ENCODE results near the gene INPP5K.

GRCh38 chr17:1497831-1498230 is 18.6 kb downstream of the INPP5K start:
- TF ChIP-seq ZNF670 (tag by site-specific recombination; IDR thresholded peaks at IDR 0.05; ENCODE audit: low read depth) (no peak), PBX3 (CRISPR knock-in tag; IDR thresholded peaks at IDR 0.05) (no peak), KLF16 (tag by site-specific recombination; IDR thresholded peaks at IDR 0.05) (no peak), ZNF610 (tag by site-specific recombination; IDR thresholded peaks at IDR 0.05; ENCODE audit: borderline replicate concordance) (no peak), MEIS1 (CRISPR knock-in tag; IDR thresholded peaks at IDR 0.05; ENCODE audit: borderline replicate concordance) (no peak), ZNF704 (tag by site-specific recombination; IDR thresholded peaks at IDR 0.05) (no peak), ZNF785 (tag by site-specific recombination; IDR thresholded peaks at IDR 0.05) (no peak), ZBTB7A (tag by site-specific recombination; IDR thresholded peaks at IDR 0.05; ENCODE audit: low read depth) (no peak), ZBTB8A (tag by site-specific recombination; IDR thresholded peaks at IDR 0.05) (no peak), CTCF (tag by site-specific recombination; IDR thresholded peaks at IDR 0.05) (no peak), KLF7 (tag by site-specific recombination; IDR thresholded peaks at IDR 0.05; ENCODE audit: borderline replicate concordance) (no peak), ZNF561 (tag by site-specific recombination; IDR thresholded peaks at IDR 0.05; ENCODE audit: borderline replicate concordance) (no peak)

Measured in HEK293 (cell line).